DMS153 (cell line): ENCODE data around the gene TRIM5.
"Not testable (repeated sequence)": the region's sequence is repeated elsewhere in the genome, so short reads cannot be mapped to it uniquely, and the experiment has no call there.

Experiments used
- DNase-seq: peaks from one replicate; lab custom pipeline; 2025; lab: John Stamatoyannopoulos, UW

TRIM5 gene

GRCh38 chr11:5689551-5689983 is 4.7 kb upstream of the TRIM5 start, which contains the start of gene TRIM22:
Gene TRIM22, plus strand, starts transcription at chr11:5689790. Its CDS starts 6,443 bp downstream, at chr11:5696233.
- no peak for DNase-seq

GRCh38 chr11:5688482-5688881 is 3.6 kb upstream of the TRIM5 start:
- DNase-seq, result no peak

GRCh38 chr11:5686426-5686825 is 1.6 kb upstream of the TRIM5 start:
- no peak for DNase-seq

- no peak for DNase-seq
Measured at GRCh38 chr11:5684036-5684645, 733 bp downstream of the TRIM5 start.

- not testable (repeated sequence) for DNase-seq
Measured at GRCh38 chr11:5683620-5684019, 1.3 kb downstream of the TRIM5 start.

- DNase-seq, result not testable (repeated sequence)
Measured at GRCh38 chr11:5682890-5683441, 1.9 kb downstream of the TRIM5 start.

GRCh38 chr11:5679811-5680210 is 5.1 kb downstream of the TRIM5 start:
- no peak for DNase-seq

- no peak for DNase-seq
Measured at GRCh38 chr11:5674391-5674790, 10.5 kb downstream of the TRIM5 start.

GRCh38 chr11:5671831-5672230 is 13.0 kb downstream of the TRIM5 start:
- DNase-seq, result no peak

GRCh38 chr11:5666402-5666793 is 18.5 kb downstream of the TRIM5 start:
- DNase-seq, result no peak

GRCh38 chr11:5665746-5666401 is 19.0 kb downstream of the TRIM5 start:
- DNase-seq, result no peak

GRCh38 chr11:5665051-5665570 is 19.8 kb downstream of the TRIM5 start:
- DNase-seq, result no peak

GRCh38 chr11:5663511-5663910 is 21.4 kb downstream of the TRIM5 start:
- no peak for DNase-seq

GRCh38 chr11:5658318-5658717 is 26.6 kb downstream of the TRIM5 start:
- DNase-seq, result no peak

GRCh38 chr11:5656956-5657355 is 27.9 kb downstream of the TRIM5 start:
- DNase-seq, result not testable (repeated sequence)

- DNase-seq, result no peak
Measured at GRCh38 chr11:5655474-5655873, 29.4 kb downstream of the TRIM5 start.

- DNase-seq, result no peak
Measured at GRCh38 chr11:5646139-5646538, 38.7 kb downstream of the TRIM5 start.

GRCh38 chr11:5643585-5643984 is 41.3 kb downstream of the TRIM5 start:
- DNase-seq, result no peak

GRCh38 chr11:5639953-5640352 is 44.9 kb downstream of the TRIM5 start:
- DNase-seq, result no peak

GRCh38 chr11:5631969-5632635 is 52.8 kb downstream of the TRIM5 start:
- no peak for DNase-seq

GRCh38 chr11:5631417-5631816 is 53.5 kb downstream of the TRIM5 start:
- no peak for DNase-seq

GRCh38 chr11:5626196-5626595 is 58.7 kb downstream of the TRIM5 start:
- DNase-seq, result no peak

- DNase-seq, result no peak
Measured at GRCh38 chr11:5625281-5625680, 59.6 kb downstream of the TRIM5 start.
